Osteoblast (primary cell): Measurements from ENCODE around the gene ASPHD2. TPM values are rescaled to one million over a fixed set of nuclear protein-coding genes. Genes with fewer than 3 reads are reported as not detected.
"Not testable (repeated sequence)": the region's sequence is repeated elsewhere in the genome, so short reads cannot be mapped to it uniquely, and the experiment has no call there.

Experiments
- DNase-seq: peaks from one replicate; pipeline ENCODE4 v3.0.0; 2011; ENCODE audit warnings: low spot score, mixed read lengths; ENCODE audit not compliant: insufficient read length; ENCODE audit errors: missing footprints
- H2AFZ ChIP-seq: 2 replicates; pipeline ENCODE4 v1.6.0; 2011; ENCODE audit warnings: mild to moderate bottlenecking, low read length
- H3K27ac ChIP-seq: 2 replicates; pipeline ENCODE4 v1.5.1; 2011; ENCODE audit warnings: mild to moderate bottlenecking, low read depth, low read length, moderate library complexity
- H3K27me3 ChIP-seq: 2 replicates; pipeline ENCODE4 v1.6.0; 2012; ENCODE audit warnings: mild to moderate bottlenecking, control low read depth, inconsistent platforms, low read length, moderate library complexity; ENCODE audit not compliant: insufficient read depth
- H3K36me3 ChIP-seq: 2 replicates; pipeline ENCODE4 v1.5.1; 2011; ENCODE audit warnings: mild to moderate bottlenecking, low read length, control low read depth, moderate library complexity; ENCODE audit not compliant: insufficient read depth
- H3K4me1 ChIP-seq: 2 replicates; pipeline ENCODE4 v1.5.1; 2011; ENCODE audit warnings: mild to moderate bottlenecking, low read length, control low read depth, moderate library complexity; ENCODE audit not compliant: insufficient read depth
- H3K4me2 ChIP-seq: 2 replicates; pipeline ENCODE4 v1.6.0; 2011; ENCODE audit warnings: mild to moderate bottlenecking, low read length; ENCODE audit not compliant: insufficient read depth
- H3K4me3 ChIP-seq: fragments of 200-600 bp; sonication (generic); 3 replicates; pipeline ENCODE4 v1.5.1; 2012; ENCODE audit warnings: mild to moderate bottlenecking, low read length, inconsistent platforms; ENCODE audit not compliant: insufficient read depth
- H3K79me2 ChIP-seq: 2 replicates; pipeline ENCODE4 v1.6.0; 2012; ENCODE audit warnings: mild to moderate bottlenecking, low read length, control low read depth, inconsistent platforms; ENCODE audit not compliant: insufficient read depth
- H3K9me3 ChIP-seq: 2 replicates; pipeline ENCODE4 v1.5.1; 2011; ENCODE audit warnings: low read depth, low read length, control low read depth
- H4K20me1 ChIP-seq: 2 replicates; pipeline ENCODE4 v1.6.0; 2012; ENCODE audit warnings: mild to moderate bottlenecking, low read length, control low read depth; ENCODE audit not compliant: insufficient read depth
- CTCF ChIP-seq: IDR thresholded peaks from 2 replicates; pipeline ENCODE4 v1.5.1; 2011; ENCODE audit warnings: mild to moderate bottlenecking, low read depth, low read length, moderate library complexity; ENCODE audit errors: extremely low read depth
- total RNA-seq: library from RNA; depleted of rRNA; stranded (reverse); fragments of >200 nt; gene quantifications from 2 replicates; pipeline ENCODE4 v1.2.3, GENCODE V29; 2012

Gene ASPHD2
- total RNA-seq, 1 donor = 6.2 TPM

- H2AFZ ChIP-seq = no peak overlapping the region
- no peaks in the 10 kb centered on the region for H3K36me3 ChIP-seq
- no peaks in the 10 kb centered on the region for H4K20me1 ChIP-seq
- H3K4me2 ChIP-seq = no peak overlapping the region
- H3K9me3 ChIP-seq = no peaks in the 10 kb centered on the region
- no peak for DNase-seq
- no peak overlapping the region for H3K4me3 ChIP-seq
- peaks cover 18% of the 10 kb centered on the region for H3K27me3 ChIP-seq
- peaks cover 10% of the 10 kb centered on the region for H3K4me1 ChIP-seq
- no peak for TF ChIP-seq CTCF
- H3K27ac ChIP-seq = no peak overlapping the region
- no peaks in the 10 kb centered on the region for H3K79me2 ChIP-seq
Measured at GRCh38 chr22:26406118-26406517, 22.9 kb upstream of the ASPHD2 start.

GRCh38 chr22:26408562-26409220 is 20.4 kb upstream of the ASPHD2 start:
- H3K4me3 ChIP-seq, H3K79me2 ChIP-seq, DNase-seq, H4K20me1 ChIP-seq, H3K36me3 ChIP-seq, H3K27ac ChIP-seq, H3K4me1 ChIP-seq, H2AFZ ChIP-seq, H3K4me2 ChIP-seq, H3K9me3 ChIP-seq: not testable (repeated sequence)
- peaks cover 31% of the 10 kb centered on the region for H3K27me3 ChIP-seq

GRCh38 chr22:26409719-26410335 is 19.2 kb upstream of the ASPHD2 start:
- Histone ChIP-seq H4K20me1 (no peaks in the 10 kb centered on the region), H3K27ac (no peak overlapping the region), H3K4me2 (no peak overlapping the region), H3K4me3 (no peak overlapping the region), H2AFZ (no peak overlapping the region), H3K79me2 (no peaks in the 10 kb centered on the region), H3K27me3 (peaks cover 31% of the 10 kb centered on the region), H3K9me3 (no peaks in the 10 kb centered on the region), H3K36me3 (no peaks in the 10 kb centered on the region), H3K4me1 (peaks cover 3% of the 10 kb centered on the region)
- no peak for TF ChIP-seq CTCF
- no peak for DNase-seq

- no peak overlapping the region for H3K4me3 ChIP-seq
- H3K27ac ChIP-seq = no peak overlapping the region
- no peaks in the 10 kb centered on the region for H3K9me3 ChIP-seq
- no peak overlapping the region for H3K4me2 ChIP-seq
- peaks cover 31% of the 10 kb centered on the region for H3K27me3 ChIP-seq
- no peaks in the 10 kb centered on the region for H4K20me1 ChIP-seq
- TF ChIP-seq CTCF = no peak
- no peaks in the 10 kb centered on the region for H3K79me2 ChIP-seq
- no peak overlapping the region for H2AFZ ChIP-seq
- H3K4me1 ChIP-seq = peaks cover under 1% of the 10 kb centered on the region
- no peaks in the 10 kb centered on the region for H3K36me3 ChIP-seq
- no peak for DNase-seq
Measured at GRCh38 chr22:26410386-26410785, 18.7 kb upstream of the ASPHD2 start.
